ENCODE results near the gene PSMC4. TPM values are rescaled to one million over a fixed set of nuclear protein-coding genes. Genes with fewer than 3 reads are reported as not detected.

PSMC4 gene
- polyA plus RNA-seq, 1 of the 3 experiments (the other 2 are of a cell fraction), result 173 TPM

DNA sequence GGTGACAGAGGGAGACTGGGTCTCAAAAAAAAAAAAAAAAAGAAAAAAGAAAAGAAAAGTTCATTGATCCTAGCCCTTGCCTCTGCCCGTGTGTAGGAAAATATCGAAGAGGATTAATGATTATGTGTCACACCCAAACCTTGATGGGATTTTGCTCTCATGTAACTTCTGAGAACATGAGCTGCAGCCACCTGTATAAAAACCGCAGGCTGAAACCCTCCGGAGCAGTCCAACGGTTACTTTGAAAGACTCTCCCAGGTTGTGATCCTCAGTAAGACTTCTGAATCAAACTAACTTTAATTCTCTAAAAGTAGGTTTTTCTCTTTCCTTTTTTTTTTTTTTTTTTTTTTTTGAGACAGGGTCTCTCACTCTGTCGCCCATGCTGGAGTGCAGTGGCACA is 4.3 kb upstream of the PSMC4 start:
- H4K20me1 ChIP-seq (ENCODE audit: insufficient read depth), result no peaks in the 10 kb centered on the region
- no peak overlapping the region for H3K4me3 ChIP-seq (ENCODE audit: low read depth in 2 of 2, low read length in 1 of 2)
- H3K79me2 ChIP-seq (ENCODE audit: insufficient read depth), result peaks cover 7% of the 10 kb centered on the region
- H3K9me2 ChIP-seq, result no peaks in the 10 kb centered on the region
- H2AFZ ChIP-seq (ENCODE audit: low read depth), result no peak overlapping the region
- no peaks in the 10 kb centered on the region for H3K9me3 ChIP-seq
- DNase-seq, result no peak
- no peaks in the 10 kb centered on the region for H3K36me3 ChIP-seq (replicated peaks in 1 of 2; ENCODE audit: control insufficient read depth in 1 of 2, insufficient read depth in 2 of 2, low read length in 1 of 2)
- POLR2A ChIA-PET, result no interaction called here
- 93% methylated on average over 6 of the region's 6 CpGs for WGBS (ENCODE audit: low lambda C conversion rate)
- H3K9ac ChIP-seq, result no peak overlapping the region
- H3K4me2 ChIP-seq, result no peak overlapping the region
- no peaks in the 10 kb centered on the region for H3F3A ChIP-seq (replicated peaks; ENCODE audit: insufficient read depth)
- CTCF ChIA-PET, result no interaction called here
- TF ChIP-seq NRF1 (IDR thresholded peaks at IDR 0.05; ENCODE audit: low read depth, low read length) (no peak), FOSL2 (IDR thresholded peaks at IDR 0.05; ENCODE audit: borderline replicate concordance, low read depth) (no peak), FOXM1 (IDR thresholded peaks at IDR 0.05; ENCODE audit: low read depth) (no peak), TEAD4 (IDR thresholded peaks at IDR 0.05; ENCODE audit: borderline replicate concordance, insufficient read depth) (no peak), RAD21 (IDR thresholded peaks at IDR 0.05; ENCODE audit: low read length) (no peak), YY1 (IDR thresholded peaks at IDR 0.05; ENCODE audit: low read depth) (no peak), SIN3A (IDR thresholded peaks at IDR 0.05; ENCODE audit: borderline replicate concordance, low read depth, low read length) (no peak), JUND (IDR thresholded peaks at IDR 0.05) (no peak), ELF1 (IDR thresholded peaks at IDR 0.05) (no peak)
- TF ChIP-seq, protein P1, sequence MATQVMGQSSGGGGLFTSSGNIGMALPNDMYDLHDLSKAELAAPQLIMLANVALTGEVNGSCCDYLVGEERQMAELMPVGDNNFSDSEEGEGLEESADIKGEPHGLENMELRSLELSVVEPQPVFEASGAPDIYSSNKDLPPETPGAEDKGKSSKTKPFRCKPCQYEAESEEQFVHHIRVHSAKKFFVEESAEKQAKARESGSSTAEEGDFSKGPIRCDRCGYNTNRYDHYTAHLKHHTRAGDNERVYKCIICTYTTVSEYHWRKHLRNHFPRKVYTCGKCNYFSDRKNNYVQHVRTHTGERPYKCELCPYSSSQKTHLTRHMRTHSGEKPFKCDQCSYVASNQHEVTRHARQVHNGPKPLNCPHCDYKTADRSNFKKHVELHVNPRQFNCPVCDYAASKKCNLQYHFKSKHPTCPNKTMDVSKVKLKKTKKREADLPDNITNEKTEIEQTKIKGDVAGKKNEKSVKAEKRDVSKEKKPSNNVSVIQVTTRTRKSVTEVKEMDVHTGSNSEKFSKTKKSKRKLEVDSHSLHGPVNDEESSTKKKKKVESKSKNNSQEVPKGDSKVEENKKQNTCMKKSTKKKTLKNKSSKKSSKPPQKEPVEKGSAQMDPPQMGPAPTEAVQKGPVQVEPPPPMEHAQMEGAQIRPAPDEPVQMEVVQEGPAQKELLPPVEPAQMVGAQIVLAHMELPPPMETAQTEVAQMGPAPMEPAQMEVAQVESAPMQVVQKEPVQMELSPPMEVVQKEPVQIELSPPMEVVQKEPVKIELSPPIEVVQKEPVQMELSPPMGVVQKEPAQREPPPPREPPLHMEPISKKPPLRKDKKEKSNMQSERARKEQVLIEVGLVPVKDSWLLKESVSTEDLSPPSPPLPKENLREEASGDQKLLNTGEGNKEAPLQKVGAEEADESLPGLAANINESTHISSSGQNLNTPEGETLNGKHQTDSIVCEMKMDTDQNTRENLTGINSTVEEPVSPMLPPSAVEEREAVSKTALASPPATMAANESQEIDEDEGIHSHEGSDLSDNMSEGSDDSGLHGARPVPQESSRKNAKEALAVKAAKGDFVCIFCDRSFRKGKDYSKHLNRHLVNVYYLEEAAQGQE (IDR thresholded peaks at IDR 0.05; ENCODE audit: low read depth, low read length), result no peak
- TF ChIP-seq, protein P2, sequence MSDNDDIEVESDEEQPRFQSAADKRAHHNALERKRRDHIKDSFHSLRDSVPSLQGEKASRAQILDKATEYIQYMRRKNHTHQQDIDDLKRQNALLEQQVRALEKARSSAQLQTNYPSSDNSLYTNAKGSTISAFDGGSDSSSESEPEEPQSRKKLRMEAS (IDR thresholded peaks at IDR 0.05; ENCODE audit: low read depth), result no peak
- H3K4me1 ChIP-seq (ENCODE audit: control insufficient read depth in 1 of 2, insufficient read depth in 2 of 2, low read depth in 1 of 2, low read length in 1 of 2), result peaks cover 2 to 7% of the 10 kb centered on the region in 2 experiments; a peak in 2 of 4 replicates
- no peak overlapping the region for H3K27ac ChIP-seq (ENCODE audit: low read depth in 2 of 2, low read length in 1 of 2)
- H3K27me3 ChIP-seq (ENCODE audit: insufficient read depth), result no peaks in the 10 kb centered on the region

DNA sequence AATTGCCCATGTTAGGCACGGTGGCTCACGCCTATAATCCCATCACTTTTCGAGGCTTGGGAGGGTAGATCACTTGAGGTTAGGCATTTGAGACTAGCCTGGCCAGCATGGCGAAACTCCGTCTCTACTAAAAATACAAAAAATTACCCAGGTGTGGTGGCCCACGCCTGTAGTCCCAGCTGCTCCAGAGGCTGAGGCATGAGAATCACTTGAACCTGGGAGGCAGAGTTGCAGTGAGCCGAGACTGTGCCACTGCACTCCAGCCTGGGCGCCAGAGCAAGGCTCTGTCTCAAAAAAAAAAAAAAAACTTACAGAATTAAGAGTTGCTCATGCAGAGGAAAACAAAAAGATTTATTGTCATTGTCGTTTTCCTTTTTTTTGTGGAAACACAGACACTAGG is 3.4 kb upstream of the PSMC4 start:
- peaks cover 16% of the 10 kb centered on the region for H3K79me2 ChIP-seq (ENCODE audit: insufficient read depth)
- no peaks in the 10 kb centered on the region for H3K9me3 ChIP-seq
- H3K27ac ChIP-seq (ENCODE audit: low read depth in 2 of 2, low read length in 1 of 2), result no peak overlapping the region
- H2AFZ ChIP-seq (ENCODE audit: low read depth), result no peak overlapping the region
- H3K9ac ChIP-seq, result no peak overlapping the region
- H3K4me3 ChIP-seq (ENCODE audit: low read depth in 2 of 2, low read length in 1 of 2), result no peak overlapping the region
- no peak for TF ChIP-seq RCOR1 (IDR thresholded peaks at IDR 0.05; ENCODE audit: low read length)
- no peak for TF ChIP-seq ELF1 (IDR thresholded peaks at IDR 0.05)
- no peak for TF ChIP-seq JUND (IDR thresholded peaks at IDR 0.05)
- no peak for TF ChIP-seq NFIC (IDR thresholded peaks at IDR 0.05; ENCODE audit: borderline replicate concordance)
- TF ChIP-seq CHD2 (IDR thresholded peaks at IDR 0.05; ENCODE audit: low read length, partially characterized antibody), result no peak
- no peak for TF ChIP-seq RXRA (IDR thresholded peaks at IDR 0.05; ENCODE audit: borderline replicate concordance, low read depth)
- TF ChIP-seq, protein P3, sequence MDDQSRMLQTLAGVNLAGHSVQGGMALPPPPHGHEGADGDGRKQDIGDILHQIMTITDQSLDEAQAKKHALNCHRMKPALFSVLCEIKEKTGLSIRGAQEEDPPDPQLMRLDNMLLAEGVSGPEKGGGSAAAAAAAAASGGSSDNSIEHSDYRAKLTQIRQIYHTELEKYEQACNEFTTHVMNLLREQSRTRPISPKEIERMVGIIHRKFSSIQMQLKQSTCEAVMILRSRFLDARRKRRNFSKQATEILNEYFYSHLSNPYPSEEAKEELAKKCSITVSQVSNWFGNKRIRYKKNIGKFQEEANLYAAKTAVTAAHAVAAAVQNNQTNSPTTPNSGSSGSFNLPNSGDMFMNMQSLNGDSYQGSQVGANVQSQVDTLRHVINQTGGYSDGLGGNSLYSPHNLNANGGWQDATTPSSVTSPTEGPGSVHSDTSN (IDR thresholded peaks at IDR 0.05), result no peak
- no peak for TF ChIP-seq GABPA (IDR thresholded peaks at IDR 0.05; ENCODE audit: low read depth)
- peaks cover 3% of the 10 kb centered on the region for H3F3A ChIP-seq (replicated peaks; ENCODE audit: insufficient read depth)
- H3K9me2 ChIP-seq, result no peaks in the 10 kb centered on the region
- H3K27me3 ChIP-seq (ENCODE audit: insufficient read depth), result no peaks in the 10 kb centered on the region
- DNase-seq, result no peak
- ChIA-PET POLR2A (no interaction called here), CTCF (no interaction called here)
- H3K4me2 ChIP-seq, result no peak overlapping the region
- WGBS (ENCODE audit: low lambda C conversion rate), result 91% methylated on average over 9 of the region's 9 CpGs
- H3K36me3 ChIP-seq (replicated peaks in 1 of 2; ENCODE audit: control insufficient read depth in 1 of 2, insufficient read depth in 2 of 2, low read length in 1 of 2), result peaks cover 4% of the 10 kb centered on the region in 2 experiments
- peaks cover 8 to 12% of the 10 kb centered on the region in 2 experiments; a peak in 2 of 4 replicates for H3K4me1 ChIP-seq (ENCODE audit: control insufficient read depth in 1 of 2, insufficient read depth in 2 of 2, low read depth in 1 of 2, low read length in 1 of 2)
- no peaks in the 10 kb centered on the region for H4K20me1 ChIP-seq (ENCODE audit: insufficient read depth)
